Muscle layer of colon (tissue), 2 donors: ENCODE data around the gene C2CD5.

Experiments
- H3K27ac ChIP-seq: one replicate; pipeline ENCODE4 v1.7.0; 2013; ENCODE audit warnings: low read depth, mild to moderate bottlenecking, low read length, moderate library complexity
- H3K27me3 ChIP-seq, 2 donors: one replicate each; pipeline ENCODE4 v1.7.0; 2013; ENCODE audit warnings: low read length in 2 of 2, mild to moderate bottlenecking in 2 of 2; ENCODE audit not compliant: insufficient read depth in 2 of 2, control insufficient read depth in 1 of 2
- H3K36me3 ChIP-seq: one replicate; pipeline ENCODE4 v1.7.0; 2013; ENCODE audit warnings: mild to moderate bottlenecking, low read length; ENCODE audit not compliant: insufficient read depth
- H3K4me1 ChIP-seq: one replicate; pipeline ENCODE4 v1.7.0; 2013; ENCODE audit warnings: mild to moderate bottlenecking, low read length; ENCODE audit not compliant: insufficient read depth
- H3K4me3 ChIP-seq, 2 donors: one replicate each; pipeline ENCODE4 v1.7.0; 2013; ENCODE audit warnings: low read length in 2 of 2, low read depth in 1 of 2, mild to moderate bottlenecking in 1 of 2, moderate library complexity in 1 of 2
- H3K9ac ChIP-seq: one replicate; pipeline ENCODE4 v1.7.0; 2013; ENCODE audit warnings: low read length
- H3K9me3 ChIP-seq: one replicate; pipeline ENCODE4 v1.7.0; 2013; ENCODE audit warnings: mild to moderate bottlenecking, low read length
- donor health status: abdominal sarcoma.
- donor health status: Adenocarcinoma of cecum.

The C2CD5 gene

DNA sequence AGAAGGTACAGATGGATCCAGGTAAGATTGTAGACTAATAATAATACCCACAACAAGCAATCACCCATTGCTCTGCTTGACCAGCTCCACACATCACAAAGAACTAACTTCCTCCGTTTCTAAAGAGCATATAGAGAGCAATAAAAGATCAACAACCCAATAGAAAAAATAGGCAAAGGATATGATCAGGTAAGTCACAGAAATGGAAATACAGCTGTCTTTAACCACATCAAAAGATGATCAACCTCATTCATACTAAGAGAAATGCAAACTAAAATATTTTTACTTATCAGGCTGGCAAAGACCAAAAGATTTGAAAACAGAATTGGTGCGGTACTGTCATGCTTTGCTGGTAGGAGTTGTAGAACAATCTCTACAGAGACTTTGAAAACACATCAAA lies 8.9 kb downstream of the C2CD5 start:
- Histone ChIP-seq H3K9ac (no peak overlapping the region), H3K27ac (no peak overlapping the region), H3K27me3 (no peaks in the 10 kb centered on the region), H3K36me3 (peaks cover 18% of the 10 kb centered on the region), H3K4me1 (no peaks in the 10 kb centered on the region), H3K9me3 (no peaks in the 10 kb centered on the region), H3K4me3 (no peak overlapping the region)

DNA sequence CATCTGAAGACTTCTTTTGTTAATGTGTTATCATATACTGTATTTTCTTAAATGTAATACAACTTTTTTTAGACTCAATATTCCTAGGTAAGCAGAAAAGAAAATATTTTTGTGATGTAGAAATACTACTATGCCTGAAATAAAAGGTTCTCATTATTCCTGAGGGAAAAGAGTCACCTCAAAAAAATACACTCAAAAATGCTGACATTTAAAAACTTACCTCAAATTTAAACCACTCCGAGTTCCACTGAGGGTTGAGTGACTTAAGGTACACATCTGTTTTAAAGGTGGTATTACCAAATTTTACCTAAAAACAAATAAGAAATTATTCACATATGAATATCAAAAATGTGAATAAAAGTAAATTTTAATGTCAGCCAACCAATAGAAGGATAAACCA lies 9.3 kb downstream of the C2CD5 start:
- no peaks in the 10 kb centered on the region for H3K9me3 ChIP-seq
- H3K27ac ChIP-seq = no peak overlapping the region
- H3K36me3 ChIP-seq = peaks cover 18% of the 10 kb centered on the region
- H3K4me3 ChIP-seq = no peak overlapping the region
- no peaks in the 10 kb centered on the region for H3K4me1 ChIP-seq
- no peaks in the 10 kb centered on the region for H3K27me3 ChIP-seq
- H3K9ac ChIP-seq = no peak overlapping the region

DNA sequence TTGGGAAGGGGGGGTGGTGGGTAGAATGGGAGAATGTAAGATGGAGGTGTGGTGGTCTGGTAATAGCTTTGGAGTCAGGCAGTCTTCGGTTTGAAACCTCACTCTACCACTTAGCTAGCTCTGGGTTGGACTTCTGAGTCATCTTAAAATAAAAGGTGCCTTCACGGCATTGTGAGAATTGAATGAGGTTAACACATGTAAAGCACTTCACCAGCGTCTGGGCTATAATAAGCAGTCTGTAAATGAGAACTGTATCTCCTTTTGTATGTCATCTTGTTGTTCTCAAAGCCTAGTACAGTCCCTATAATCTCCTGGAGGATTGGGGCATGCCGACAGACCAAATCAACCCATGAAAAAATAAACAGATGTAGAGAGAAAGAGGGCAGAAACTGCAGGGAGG lies 11.2 kb downstream of the C2CD5 start:
- Histone ChIP-seq H3K36me3 (peaks cover 18% of the 10 kb centered on the region), H3K27ac (no peak overlapping the region), H3K4me1 (no peaks in the 10 kb centered on the region), H3K4me3 (no peak overlapping the region), H3K9ac (no peak overlapping the region), H3K27me3 (no peaks in the 10 kb centered on the region), H3K9me3 (no peaks in the 10 kb centered on the region)

DNA sequence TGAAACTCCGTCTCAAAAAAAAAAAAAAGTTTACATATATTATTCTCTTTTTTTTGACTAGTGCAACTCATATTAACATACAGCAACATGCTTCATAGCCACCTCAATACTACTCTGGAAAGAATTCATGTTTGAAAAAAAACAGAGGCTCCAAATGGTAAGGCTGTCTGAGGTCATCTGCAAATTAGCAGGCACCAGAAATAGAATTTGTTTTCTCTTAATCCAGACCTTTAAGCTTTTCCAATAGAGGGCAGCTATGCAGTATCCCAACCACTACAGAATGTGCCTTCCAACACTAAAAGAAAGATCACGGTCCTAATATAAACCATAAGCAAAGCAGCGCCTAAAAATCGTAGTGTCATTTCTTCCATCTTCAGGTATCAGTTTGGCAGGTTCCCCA lies 12.0 kb downstream of the C2CD5 start:
- no peaks in the 10 kb centered on the region for H3K27me3 ChIP-seq
- peaks cover 18% of the 10 kb centered on the region for H3K36me3 ChIP-seq
- H3K4me1 ChIP-seq = no peaks in the 10 kb centered on the region
- H3K9me3 ChIP-seq = no peaks in the 10 kb centered on the region
- H3K27ac ChIP-seq = no peak overlapping the region
- H3K9ac ChIP-seq = no peak overlapping the region
- no peak overlapping the region for H3K4me3 ChIP-seq

DNA sequence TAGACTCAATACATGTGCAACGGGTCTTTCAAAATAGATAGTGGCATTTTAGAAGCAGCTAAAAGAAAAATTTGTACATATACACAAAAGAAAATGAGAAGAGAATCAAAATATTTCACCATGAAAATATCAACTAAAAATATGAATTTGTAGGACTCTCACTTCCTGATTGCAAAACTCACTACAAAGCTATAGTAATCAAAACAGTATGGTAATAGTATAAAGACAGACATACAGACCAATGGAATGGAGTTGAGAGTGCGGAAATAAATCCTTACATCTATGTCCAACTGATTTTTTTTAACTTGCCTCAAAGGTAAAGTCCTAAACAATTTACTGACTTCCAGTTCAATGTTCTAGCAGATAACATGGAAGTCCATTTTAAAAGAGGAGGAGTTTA lies 13.1 kb downstream of the C2CD5 start:
- Histone ChIP-seq H3K4me1 (no peaks in the 10 kb centered on the region), H3K36me3 (peaks cover 18% of the 10 kb centered on the region), H3K4me3 (no peak overlapping the region), H3K9me3 (no peaks in the 10 kb centered on the region), H3K27me3 (no peaks in the 10 kb centered on the region), H3K27ac (no peak overlapping the region), H3K9ac (no peak overlapping the region)

DNA sequence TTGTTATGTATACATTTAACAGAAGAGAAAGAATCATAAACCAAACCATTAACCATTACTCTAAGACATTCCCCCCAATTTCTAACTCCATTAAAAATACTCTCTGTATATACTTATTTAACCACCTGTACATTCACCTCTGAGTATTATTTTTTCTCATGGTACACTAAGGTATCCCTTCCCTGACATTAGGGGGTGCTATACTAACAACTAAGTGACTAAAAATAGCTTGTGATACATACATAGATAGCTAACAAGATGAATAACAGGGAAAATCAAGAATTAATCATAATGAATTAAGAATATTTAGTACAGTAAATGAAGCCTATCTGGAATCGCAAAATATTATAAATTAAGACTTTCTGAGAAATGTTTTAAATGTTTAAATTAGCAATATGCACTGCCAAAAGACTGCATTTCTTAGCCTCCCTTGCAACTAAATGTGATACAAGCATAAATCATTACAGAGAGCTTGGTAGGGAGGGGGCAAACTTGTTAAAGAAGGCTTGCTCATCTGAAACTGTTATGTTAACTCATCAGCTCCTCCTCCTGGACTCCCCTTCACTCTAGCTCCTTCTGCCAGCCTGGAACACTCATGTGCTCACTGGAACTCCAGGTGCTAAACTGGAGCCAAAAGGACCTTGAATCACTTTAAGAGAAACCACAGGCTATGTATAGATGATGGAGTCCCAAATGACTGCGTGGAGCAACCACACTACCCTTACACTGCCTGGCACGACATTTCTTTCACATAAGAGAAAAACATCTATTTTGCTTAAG lies 14.9 kb downstream of the C2CD5 start:
- peaks cover 18% of the 10 kb centered on the region for H3K36me3 ChIP-seq

DNA sequence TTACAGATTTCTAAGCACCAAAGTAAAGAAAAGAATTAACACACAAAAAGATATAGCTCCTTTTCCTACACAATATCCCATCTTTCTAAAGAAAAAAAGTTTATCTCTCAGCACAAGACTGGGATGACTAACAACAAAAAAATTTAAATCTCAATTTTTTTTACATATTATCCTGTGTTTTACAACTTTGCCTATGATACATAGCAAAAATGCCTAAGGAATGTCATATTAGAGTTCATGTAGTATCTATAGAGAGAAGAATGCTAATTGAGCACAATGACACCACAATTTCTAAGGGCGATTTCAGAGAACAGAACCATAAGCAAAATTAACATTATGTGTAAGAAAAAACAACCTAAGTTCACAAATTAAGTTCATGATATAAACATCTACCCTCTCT lies 16.3 kb downstream of the C2CD5 start:
- H3K27ac ChIP-seq = no peak overlapping the region
- H3K36me3 ChIP-seq = peaks cover 17% of the 10 kb centered on the region
- no peaks in the 10 kb centered on the region for H3K9me3 ChIP-seq
- H3K4me3 ChIP-seq = no peak overlapping the region
- H3K27me3 ChIP-seq = no peaks in the 10 kb centered on the region
- no peaks in the 10 kb centered on the region for H3K4me1 ChIP-seq
- no peak overlapping the region for H3K9ac ChIP-seq

More for the DNA sequence above, 14.9 kb downstream of the C2CD5 start:
- H3K27me3 ChIP-seq = no peaks in the 10 kb centered on the region
- no peak overlapping the region for H3K9ac ChIP-seq
- H3K4me3 ChIP-seq = no peak overlapping the region
- H3K4me1 ChIP-seq = no peaks in the 10 kb centered on the region
- H3K27ac ChIP-seq = no peak overlapping the region
- no peaks in the 10 kb centered on the region for H3K9me3 ChIP-seq

DNA sequence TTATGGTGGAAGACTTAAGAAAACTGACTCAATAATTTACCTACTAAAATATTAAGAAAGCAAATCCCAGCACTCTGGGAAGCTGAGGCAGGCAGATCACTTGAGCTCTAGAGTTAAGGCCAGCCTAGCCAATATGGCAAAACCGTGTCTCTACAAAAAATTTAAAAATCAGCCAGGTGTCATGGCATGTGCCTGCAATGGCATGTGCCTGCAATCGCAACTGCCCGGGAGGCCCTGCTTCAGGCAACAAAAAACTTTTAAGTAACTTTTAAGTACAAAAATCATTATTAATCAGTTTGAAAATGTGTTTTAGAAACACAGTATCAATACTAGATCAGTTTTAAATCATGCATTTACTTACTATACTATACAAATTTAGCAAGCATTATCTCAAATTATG lies 17.5 kb downstream of the C2CD5 start:
- no peaks in the 10 kb centered on the region for H3K27me3 ChIP-seq
- H3K9me3 ChIP-seq = no peaks in the 10 kb centered on the region
- no peaks in the 10 kb centered on the region for H3K4me1 ChIP-seq
- peaks cover 10% of the 10 kb centered on the region for H3K36me3 ChIP-seq
- H3K4me3 ChIP-seq = no peak overlapping the region
- H3K27ac ChIP-seq = no peak overlapping the region
- no peak overlapping the region for H3K9ac ChIP-seq

DNA sequence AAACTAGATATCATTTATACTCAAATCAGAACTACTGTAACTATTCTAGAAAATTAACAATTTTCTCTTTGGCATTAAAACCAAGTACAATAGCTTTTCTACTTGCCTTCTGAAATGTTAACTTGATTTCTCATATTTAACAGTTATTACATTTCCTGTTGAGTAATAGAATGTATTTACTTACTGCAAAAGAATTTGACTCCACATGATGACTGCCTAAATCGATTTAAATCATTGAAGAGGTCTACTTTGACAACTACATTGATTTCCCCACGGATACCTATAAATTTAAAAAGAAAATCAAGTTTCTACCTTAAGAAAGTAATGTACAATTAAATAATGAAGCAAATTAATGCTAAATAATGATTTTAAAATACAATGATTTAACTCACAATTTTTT lies 18.9 kb downstream of the C2CD5 start:
- Histone ChIP-seq H3K9ac (no peak overlapping the region), H3K27ac (no peak overlapping the region), H3K4me1 (no peaks in the 10 kb centered on the region), H3K9me3 (no peaks in the 10 kb centered on the region), H3K36me3 (peaks cover 10% of the 10 kb centered on the region), H3K27me3 (no peaks in the 10 kb centered on the region), H3K4me3 (no peak overlapping the region)

DNA sequence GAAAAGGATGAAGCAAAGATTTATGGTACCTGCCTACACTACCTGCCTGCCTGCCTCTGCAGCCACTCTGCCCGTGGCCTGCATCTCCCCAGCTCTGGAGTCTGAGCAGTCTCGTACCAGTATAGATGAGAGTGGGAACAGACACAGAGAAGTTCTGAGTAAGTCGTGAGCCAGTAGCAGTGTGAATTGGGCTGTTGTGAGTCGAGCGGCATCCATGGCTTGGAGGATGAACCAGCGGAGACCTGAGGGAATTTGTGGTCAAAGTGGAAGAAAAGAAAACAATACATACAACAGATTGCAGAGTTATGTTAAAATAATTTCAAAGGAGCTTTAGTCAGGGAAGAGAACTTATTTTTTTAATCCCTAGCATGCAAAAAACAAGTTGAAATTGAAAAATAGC lies 25.3 kb downstream of the C2CD5 start:
- Histone ChIP-seq H3K36me3 (peaks cover 15% of the 10 kb centered on the region), H3K9me3 (no peaks in the 10 kb centered on the region), H3K4me1 (no peaks in the 10 kb centered on the region), H3K4me3 (no peak overlapping the region), H3K27me3 (no peaks in the 10 kb centered on the region), H3K9ac (no peak overlapping the region), H3K27ac (no peak overlapping the region)

DNA sequence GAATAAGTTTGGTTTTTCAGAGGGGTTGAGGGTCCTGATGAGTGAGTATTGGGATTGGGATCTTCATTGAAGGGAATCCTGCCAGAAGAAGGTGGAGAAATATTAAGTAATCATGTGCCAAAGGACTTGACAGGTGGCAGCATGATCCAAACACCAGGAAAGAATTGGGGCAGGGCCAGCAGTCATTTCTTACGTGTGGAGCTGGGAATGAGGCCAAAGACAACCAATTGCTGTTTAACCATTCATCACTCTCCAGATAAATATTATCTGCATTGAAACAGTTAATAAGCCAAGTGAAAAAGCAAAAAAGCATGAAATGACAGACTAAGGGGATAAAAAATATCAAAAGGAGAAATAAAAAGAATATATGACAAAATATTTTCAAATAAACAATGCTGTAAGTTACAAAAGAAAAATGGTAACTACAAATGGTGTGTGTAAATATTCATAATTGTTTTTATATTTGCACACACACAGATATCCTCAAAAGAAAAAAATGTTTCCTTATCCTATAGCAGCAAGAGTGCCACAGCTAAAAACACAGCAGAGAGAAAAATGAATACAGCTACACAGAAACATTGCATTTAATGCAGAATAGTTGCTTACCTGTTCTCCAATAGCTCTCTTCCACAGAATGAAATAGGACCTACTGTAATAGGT lies 26.2 kb downstream of the C2CD5 start:
- Histone ChIP-seq H3K36me3 (peaks cover 14% of the 10 kb centered on the region), H3K4me3 (no peak overlapping the region), H3K4me1 (no peaks in the 10 kb centered on the region), H3K27me3 (no peaks in the 10 kb centered on the region), H3K9me3 (no peaks in the 10 kb centered on the region), H3K9ac (no peak overlapping the region), H3K27ac (no peak overlapping the region)

DNA sequence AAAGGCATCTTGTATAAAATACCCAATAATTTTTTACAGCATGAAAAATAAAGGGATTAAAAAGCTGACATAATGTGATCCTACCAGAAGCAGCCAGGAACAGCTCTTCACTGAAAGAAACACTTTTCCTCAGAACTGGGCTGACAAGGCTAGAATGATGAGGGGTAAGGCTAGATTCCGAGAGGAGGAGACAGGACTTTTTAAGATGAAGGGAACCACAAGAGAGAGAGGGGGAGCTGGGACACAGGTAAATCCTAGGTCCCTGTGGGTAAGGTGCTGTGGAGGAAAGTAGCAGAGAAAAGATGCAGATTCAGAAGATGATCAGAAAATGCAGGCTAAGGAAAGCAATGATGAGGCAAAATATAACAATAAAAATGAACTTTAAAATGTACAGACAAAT lies 29.5 kb downstream of the C2CD5 start:
- H3K36me3 ChIP-seq = peaks cover 8% of the 10 kb centered on the region
- H3K4me3 ChIP-seq = no peak overlapping the region
- H3K4me1 ChIP-seq = no peaks in the 10 kb centered on the region
- no peak overlapping the region for H3K27ac ChIP-seq
- no peaks in the 10 kb centered on the region for H3K27me3 ChIP-seq
- no peak overlapping the region for H3K9ac ChIP-seq
- no peaks in the 10 kb centered on the region for H3K9me3 ChIP-seq
